ENCODE results near the gene TTLL4.

TTLL4 gene, protein sequence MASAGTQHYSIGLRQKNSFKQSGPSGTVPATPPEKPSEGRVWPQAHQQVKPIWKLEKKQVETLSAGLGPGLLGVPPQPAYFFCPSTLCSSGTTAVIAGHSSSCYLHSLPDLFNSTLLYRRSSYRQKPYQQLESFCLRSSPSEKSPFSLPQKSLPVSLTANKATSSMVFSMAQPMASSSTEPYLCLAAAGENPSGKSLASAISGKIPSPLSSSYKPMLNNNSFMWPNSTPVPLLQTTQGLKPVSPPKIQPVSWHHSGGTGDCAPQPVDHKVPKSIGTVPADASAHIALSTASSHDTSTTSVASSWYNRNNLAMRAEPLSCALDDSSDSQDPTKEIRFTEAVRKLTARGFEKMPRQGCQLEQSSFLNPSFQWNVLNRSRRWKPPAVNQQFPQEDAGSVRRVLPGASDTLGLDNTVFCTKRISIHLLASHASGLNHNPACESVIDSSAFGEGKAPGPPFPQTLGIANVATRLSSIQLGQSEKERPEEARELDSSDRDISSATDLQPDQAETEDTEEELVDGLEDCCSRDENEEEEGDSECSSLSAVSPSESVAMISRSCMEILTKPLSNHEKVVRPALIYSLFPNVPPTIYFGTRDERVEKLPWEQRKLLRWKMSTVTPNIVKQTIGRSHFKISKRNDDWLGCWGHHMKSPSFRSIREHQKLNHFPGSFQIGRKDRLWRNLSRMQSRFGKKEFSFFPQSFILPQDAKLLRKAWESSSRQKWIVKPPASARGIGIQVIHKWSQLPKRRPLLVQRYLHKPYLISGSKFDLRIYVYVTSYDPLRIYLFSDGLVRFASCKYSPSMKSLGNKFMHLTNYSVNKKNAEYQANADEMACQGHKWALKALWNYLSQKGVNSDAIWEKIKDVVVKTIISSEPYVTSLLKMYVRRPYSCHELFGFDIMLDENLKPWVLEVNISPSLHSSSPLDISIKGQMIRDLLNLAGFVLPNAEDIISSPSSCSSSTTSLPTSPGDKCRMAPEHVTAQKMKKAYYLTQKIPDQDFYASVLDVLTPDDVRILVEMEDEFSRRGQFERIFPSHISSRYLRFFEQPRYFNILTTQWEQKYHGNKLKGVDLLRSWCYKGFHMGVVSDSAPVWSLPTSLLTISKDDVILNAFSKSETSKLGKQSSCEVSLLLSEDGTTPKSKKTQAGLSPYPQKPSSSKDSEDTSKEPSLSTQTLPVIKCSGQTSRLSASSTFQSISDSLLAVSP

DNA sequence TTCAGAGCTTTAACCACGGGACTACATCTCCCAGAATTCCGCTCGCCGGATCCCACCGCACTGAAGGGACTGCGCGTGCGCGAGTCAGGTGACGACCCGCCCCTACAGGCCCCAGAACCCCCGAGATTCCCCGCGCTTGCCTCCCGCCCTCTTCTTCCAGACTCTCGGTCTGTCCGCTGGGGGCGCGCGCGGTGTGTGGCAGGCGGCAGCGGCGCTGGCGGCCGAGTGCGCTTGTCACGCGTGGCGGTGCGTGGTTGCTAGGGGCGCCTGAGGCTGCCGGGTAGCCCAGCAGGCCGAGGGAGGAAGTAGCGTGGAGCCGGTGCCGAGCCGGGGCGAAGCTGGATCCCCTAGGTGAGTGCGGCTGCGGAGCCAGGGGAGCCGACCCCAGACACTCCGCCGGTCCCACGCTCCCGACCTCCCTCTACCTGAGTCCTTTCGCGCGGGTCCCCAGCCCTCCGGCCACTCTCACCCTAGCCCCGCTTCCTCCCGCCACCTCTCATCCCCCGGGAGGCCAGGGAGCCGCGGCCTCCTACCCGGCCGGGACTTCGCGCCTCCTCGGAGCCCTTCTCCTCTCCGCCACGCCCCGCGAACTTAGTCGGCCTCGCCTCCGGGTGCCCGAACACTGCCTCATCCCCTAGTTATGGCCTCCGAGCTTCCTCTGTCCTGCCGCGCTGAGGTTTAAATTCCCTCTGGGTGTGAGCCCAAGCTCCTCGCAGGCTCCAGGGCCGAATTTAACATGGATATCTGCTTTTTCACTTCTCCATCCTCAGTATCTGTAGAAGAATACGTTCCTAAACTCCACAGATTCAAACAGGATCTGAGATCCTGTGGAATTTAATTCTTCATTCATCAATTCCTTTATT, at the start of gene TTLL4:
TSS of gene TTLL4 (plus strand) at position 149 of the 863 bp plus-strand sequence. CDS start 26,842 bp downstream, outside the sequence.
- peak; percentile 98 for DNase-seq

DNA sequence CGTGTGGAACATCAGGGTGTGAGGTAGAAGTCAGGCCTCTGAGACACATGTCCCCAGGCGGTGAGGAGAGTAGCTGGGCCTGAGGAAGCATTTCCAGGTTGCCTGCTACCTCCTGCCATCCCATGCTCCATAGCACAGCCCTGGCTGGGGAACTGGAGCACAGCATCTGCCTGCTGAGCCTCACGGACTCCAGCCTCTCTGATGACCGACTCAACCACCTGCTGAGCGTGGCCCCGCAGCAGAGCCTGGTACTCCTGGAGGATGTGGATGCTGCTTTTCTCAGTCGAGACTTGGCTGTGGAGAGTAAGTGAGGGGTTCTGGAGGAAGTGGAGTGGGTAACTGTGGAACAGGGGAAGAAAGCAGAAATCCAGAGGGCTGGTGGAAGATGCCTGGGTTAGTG, 48.3 kb upstream of the TTLL4 start:
- no peak for DNase-seq

DNA sequence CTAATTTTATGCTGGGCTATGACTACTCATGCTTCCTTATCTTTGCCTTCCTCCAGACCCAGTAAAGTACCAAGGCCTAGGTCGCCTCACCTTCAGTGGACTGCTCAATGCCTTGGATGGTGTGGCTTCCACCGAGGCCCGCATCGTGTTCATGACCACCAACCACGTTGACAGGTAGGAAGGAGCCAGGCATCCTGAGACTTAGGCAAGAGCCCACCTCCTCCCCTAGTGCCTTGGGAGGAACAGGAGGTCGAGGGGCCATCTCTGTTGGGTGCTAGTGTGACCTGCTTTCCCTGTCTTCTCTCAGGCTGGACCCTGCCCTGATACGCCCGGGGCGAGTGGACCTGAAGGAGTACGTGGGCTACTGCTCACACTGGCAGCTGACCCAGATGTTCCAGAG, 47.8 kb upstream of the TTLL4 start:
- DNase-seq: no peak

DNA sequence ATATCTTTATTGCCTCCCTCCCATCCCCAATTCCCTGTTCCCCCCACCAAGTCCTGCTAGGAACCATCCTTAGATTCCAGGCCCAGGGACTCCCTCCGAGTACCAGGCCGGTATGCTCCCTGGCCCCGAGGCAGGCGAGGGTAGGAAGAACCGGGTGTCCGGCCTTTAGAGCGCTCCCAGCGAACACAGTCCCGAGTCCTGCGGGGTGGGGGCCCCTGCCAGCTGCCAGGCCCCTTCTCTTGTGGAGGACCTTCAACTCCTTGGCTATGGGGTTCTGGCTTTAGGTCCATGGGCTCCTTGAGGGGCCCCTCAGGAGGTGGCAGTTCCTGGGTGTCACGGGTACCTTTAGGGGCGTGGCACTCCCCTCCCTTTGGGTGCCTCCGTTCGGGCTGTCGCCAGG, 46.7 kb upstream of the TTLL4 start:
- no peak for DNase-seq

DNA sequence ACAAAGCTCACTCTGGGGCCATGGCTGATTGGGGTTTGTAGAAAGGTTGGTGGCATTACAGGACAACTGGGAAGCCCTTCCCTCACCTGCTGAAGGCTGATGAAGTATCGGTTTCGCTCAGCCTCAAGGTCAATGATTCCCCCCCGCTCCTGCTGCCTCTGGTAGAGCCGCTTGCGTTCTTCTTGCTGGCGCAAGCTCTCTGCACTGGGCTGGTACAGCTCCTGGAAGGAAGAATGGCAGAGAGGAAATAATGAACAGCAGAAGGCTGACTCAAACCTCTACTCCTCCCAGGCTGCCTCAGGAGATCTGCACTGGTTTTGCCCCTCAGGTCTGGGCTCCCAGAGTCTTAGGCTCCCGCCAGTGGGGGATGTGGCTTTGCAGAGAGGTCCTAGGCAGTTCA, 46.0 kb upstream of the TTLL4 start:
- no peak for DNase-seq

DNA sequence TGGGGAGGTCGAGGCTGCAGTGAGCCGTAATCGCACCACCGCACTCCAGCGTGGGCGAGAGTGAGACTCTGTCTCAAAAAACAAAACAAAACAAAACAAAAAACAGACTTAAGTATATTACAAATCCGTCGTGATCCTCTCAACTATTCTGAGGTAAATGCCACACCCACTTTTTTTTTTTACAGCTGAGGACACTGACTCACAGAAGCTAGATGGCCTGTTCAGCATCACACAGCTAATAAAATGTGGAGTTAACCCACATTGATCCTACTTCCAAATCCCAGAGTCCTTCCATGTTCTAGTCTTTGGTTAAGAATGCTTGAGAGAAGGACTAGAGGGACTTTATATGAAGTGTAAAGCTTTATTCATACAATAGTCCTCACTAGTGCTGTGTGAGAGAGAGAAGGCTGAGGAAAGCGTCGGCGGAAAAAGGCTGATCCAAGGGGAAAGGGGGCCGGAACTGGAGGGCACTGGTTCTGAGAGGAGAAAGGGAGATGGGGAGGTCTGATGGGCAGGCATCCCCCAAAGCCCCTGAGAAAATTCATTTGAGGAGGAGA, 39.5 kb upstream of the TTLL4 start:
- DNase-seq: no peak

DNA sequence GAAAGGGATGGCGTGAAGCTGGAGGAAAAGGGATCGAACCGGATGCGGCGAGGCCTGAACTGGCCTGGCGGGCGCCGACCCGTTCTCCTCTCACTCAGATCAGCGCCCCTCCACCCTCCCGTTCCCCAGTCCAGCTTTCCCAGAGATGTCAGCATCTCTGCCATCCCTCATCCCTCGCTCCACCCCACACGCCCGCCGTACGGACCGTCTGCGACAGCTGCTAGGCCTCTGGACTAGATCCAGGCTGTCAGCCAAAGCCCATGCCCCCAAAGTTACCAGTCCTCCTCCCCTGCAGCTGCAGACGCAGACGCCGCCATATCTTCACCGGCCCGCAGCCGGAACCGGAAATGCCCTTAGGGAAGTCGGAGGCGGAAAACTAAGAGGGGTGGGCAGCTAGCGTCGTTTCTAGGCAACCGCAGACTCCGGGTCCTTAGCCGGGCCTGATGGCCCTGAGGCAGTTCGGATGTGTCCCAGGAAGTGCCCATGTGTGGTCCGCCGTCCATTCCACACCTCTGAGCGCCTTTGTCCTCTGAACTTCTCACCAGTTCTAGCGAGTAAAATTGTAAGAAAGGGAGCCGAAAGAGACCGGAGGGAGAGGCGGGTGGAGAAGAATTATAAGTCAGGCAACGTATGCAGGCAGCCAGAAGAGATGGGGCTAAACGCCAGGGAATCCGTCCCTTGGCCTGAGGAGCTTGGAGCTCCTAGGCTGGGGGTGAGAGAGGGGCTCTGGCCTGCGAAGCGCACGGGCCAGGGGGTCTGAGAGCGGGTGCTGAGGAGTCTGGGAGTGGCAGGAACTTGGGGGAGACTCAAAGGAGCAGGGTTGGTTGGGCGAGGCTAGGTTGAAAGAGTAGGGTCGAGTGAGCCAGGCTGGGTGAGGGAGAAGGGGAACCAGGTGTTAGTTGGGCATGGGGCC, 38.7 kb upstream of the TTLL4 start, which contains the start of the genes RNF25 and STK36:
TSS of gene RNF25 (minus strand) at position 349 of the 913 bp plus-strand sequence. CDS start at position 317, 32 bp downstream.
TSS of gene STK36 (plus strand) at position 433 of the 913 bp plus-strand sequence. CDS start 744 bp downstream, outside the sequence.
- DNase-seq: peak; percentile 93

DNA sequence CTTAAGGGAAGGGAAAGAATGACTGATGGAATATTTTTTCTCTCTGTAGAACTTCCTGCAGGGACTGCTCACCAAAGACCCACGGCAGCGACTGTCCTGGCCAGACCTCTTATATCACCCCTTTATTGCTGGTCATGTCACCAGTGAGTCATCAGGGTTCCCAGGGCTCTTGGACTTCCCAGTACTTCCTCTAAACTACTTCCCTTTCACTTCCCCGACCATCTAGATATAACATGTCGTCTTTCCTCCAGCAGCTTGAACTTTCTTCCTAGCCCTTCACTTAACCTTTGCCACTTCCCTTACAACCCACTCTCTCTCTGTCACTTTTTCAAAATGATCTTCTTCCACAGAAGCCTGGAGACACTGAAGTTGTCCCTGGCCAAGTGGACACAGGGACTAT, 31.5 kb upstream of the TTLL4 start:
- no peak for DNase-seq

DNA sequence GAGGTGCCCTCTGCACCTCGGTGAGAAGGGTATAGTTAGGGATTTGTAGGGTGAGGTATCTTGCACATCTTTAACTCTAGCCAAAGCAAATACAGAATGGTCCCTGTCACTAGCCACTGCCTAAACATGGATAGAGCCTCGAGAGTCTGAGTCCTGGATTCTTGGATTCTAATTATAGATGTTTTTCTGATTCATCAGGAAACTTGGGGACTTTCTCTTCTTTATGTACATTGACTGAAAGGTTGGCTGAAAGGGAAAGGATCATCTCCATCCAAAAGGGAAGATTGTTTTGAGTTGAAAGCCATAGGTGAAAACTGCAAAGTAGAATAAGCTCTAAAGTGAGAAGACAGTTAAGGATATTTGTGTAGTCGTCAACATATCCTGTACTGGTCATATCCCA, 30.6 kb upstream of the TTLL4 start:
- DNase-seq: no peak

DNA sequence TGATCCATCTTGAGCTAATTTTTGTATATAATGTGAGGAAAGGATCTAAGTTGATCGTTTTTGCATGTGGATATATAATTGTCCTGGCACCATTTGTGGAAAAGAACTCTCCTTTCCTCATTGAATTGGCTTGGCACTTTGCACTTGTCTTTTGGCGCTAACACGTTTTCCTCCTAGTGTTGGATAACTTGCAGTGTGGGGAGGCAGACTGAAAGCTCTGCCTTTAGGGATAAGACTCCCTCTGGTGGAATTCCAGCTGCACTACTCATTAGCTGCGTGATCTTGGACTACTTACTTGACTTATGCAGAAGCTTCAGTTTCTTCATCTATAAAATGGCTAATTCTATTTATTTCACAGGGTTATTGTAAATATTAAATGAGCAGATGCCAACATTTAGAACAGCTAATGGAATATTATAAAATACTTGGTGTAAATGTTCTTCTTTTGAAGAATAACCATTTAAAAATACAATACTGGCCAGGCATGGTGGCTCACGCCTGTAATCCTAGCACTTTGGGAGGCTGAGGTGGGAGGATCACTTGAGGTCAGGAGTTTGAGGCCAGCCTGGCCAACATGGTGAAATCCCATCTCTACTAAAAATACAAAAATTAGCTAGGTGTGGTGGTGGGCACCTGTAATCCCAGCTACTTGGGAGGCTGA, 23.1 kb upstream of the TTLL4 start:
- peak; percentile 55 for DNase-seq

DNA sequence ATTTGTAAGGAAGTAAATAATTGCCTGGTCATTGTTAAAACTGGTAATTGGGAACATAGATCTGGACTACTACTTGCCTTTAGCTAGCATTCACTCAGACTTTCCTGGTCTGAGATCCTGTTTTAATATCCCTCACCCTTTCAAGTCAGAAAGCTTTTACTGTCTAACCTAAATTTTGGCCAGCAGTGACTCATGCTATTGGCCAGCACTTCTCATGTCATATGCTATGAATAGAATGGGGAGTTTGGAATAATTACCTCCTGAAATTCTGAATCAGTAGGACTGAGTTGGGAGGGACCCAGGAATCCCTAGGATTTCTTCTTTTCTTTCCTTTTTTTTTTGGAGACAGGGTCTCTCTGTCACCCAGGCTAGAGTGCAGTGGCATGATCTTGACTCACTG, 19.4 kb upstream of the TTLL4 start:
- no peak for DNase-seq

DNA sequence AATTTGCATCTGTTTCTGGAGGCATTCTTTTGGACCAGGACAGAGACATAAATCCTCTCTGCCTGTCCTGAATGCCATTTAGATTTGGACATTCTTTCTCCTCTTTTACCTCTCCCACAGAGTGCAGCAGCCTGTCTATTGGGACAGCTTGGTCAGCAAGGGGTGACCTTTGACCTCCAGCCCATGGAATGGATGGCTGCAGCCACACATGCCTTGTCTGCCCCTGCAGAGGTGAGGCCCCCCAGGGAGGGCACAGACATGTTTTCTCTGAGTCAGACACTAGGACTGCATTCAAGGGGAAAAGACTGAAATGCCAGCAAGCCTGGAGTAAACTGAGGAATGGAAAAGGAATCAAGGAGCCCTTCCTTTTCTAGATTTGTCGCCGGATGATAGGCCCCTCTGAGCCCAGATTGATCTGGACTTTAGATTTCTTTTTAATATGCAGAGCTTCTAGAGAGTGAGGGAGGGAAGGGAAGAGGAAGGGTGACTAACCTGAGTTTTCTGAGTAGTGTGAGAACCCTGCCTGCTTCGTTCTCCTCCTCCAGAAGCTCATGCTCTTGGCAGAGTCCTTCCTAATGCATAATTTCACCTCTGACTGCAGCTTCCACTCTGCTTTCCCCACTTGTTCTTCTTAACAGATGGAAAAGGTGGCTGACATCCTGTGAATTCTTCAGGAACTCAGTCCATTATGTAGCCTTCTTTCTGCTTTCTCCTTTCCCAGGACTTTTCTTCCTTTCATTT, 16.1 kb upstream of the TTLL4 start:
- DNase-seq: no peak

DNA sequence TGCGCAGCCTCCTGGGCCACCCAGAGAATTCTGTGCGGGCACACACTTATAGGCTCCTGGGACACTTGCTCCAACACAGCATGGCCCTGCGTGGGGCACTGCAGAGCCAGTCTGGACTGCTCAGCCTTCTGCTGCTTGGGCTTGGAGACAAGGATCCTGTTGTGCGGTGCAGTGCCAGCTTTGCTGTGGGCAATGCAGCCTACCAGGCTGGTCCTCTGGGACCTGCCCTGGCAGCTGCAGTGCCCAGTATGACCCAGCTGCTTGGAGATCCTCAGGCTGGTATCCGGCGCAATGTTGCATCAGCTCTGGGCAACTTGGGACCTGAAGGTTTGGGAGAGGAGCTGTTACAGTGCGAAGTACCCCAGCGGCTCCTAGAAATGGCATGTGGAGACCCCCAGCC, 11.8 kb upstream of the TTLL4 start:
- DNase-seq: no peak

DNA sequence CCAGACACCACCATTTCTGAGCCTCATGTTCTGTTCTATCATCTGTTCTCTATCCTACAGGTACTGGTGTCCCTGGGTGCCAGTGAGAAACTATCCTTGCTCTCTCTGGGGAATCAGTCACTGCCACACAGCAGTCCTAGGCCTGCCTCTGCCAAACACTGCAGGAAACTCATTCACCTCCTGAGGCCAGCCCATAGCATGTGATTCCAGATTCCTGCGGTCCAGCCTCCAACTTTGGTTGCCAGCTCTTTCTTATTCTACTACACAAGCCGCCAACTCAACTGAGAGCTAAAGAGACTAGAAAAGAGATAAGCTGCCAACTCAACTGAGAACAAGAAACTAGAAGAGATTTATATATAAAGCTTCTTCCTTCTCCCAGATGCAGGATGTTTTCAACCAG, 8.8 kb upstream of the TTLL4 start:
- DNase-seq: peak; percentile 11

DNA sequence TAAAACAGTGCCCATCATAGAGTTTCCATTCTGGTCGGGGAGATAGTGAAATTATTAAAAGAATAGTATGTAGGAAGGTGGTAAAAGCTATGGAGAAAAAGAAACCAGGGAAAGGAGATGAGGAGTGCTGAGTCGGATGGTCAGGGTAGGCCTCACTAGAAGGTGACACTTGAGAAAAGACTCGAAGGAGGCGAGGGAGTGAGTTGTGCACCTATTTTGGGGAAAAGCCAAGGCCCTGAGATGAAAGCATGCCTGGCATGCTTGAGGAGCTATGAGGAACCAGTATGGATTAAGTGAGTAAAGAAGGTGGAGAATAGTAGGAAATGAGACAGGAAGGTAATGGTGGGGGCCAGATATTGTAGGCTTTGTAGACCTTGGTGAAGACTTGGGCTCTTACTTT, 7.3 kb upstream of the TTLL4 start:
- no peak for DNase-seq

DNA sequence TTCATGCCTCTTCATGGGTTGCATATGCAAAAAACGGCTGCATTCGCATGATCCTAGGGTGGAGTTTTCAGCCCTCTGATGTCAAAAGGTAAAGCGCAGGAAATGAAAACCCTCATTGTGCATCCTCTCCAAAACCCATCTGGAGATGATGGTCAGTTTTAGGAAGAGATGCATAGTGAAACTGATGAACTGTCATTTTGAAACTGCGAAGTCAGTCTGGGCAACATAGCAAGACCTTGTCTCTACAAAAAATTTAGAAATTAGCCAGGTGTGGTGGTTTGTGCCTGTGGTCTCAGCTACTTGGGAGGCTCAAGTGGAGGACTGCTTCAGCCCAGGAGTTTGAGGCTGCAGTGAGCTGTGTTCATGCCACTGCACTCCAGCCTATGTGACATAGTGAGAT, 2.5 kb upstream of the TTLL4 start:
- DNase-seq: no peak

DNA sequence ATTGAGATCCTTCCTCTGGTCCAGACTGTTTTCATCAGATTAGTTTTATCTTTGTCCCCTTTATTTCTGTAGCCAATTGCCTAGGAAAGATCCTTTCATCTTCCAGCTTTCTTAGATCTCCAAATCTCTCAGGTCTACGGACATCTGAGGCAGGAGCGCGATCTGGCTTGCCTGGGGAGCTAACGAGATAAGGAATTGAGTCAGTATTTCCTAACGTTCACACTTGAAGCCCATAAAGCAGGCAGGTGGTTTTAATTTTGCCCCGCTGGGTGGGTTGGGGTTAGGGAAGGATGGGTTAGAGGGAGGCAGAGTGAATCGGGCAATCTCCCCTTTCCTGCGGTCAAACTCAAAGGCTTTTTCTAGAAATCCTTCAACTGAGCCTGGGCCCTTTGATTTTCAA, 727 bp upstream of the TTLL4 start:
- no peak for DNase-seq

DNA sequence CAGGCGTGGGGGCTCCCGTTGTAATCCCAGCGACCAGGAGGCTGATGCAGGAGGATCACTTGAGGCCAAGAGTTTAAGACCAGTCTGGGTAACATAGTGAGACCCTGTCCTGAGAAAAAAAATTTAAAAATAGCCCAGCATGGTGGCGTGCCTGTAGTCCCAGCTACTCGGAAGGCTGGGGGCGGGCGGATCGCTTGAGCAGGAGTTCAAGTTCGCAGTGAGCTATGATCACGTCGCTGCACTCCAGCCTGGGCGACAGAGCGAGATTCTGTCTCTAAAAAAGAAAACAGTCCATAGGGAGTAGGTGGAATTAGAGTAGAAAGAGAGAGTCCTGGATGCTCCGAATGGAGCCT, 325 bp upstream of the TTLL4 start:
- no peak for DNase-seq

DNA sequence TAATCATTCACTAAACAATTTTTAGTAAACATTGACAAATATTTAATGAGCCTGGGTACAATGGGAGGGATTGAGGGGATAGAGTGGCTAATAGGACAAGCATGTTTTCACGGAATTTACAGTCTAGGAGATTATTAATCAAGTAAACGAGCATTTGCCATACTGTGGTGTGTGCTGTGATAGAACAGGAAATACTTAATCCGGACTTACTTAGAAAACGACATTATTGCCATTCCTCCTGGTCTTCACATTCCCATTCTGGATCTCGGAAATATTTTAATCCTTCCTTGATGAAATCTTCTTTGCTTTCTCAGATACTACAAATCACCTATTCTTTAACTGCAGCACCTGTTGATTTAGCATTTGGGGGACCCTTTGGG, 905 bp downstream of the TTLL4 start:
- no peak for DNase-seq

DNA sequence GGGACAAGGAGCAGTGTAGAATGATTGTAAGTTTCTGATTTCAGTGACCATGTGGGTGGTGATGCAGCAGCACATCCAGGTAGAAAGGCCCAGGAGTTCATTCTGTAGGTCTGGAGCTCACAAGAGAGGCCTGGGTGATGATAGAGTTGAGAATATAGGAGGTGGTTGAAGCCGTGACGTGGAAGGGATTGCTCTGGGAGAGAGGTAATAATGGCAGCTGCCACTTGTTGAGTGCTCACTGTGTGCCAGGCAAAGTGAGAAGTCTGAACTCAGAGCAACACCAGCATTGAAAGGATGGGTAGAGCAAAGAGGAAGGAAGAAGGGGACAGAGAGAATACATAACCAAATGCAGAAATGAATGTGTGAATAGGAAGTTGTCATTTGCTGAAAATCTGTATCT, 3.3 kb downstream of the TTLL4 start:
- no peak for DNase-seq

Measured in midbrain (tissue), 1 donor.